Endothelial cell of umbilical vein (primary cell): ENCODE data around the gene OR10A3. TPM values are rescaled to one million over a fixed set of nuclear protein-coding genes. Genes with fewer than 3 reads are reported as not detected.

Experiments used
- BruUV-seq: library from RNA; stranded (reverse); fragments of 400-500 nt; replicated peaks from 2 replicates; lab custom pipeline; 2021; lab: Mats Ljungman, UMichigan
- CTCF ChIA-PET: fragments of 300-600, 350-600 bp; sonication (Branson Sonifier 250); formaldehyde crosslinking; loops from one replicate; lab custom pipeline; 2021; ENCODE audit warnings: antibody characterized with exemption, inconsistent platforms; lab: Charles Lee
- POLR2A ChIA-PET: fragments of 300-600, 350-600 bp; sonication (Branson Sonifier 250); formaldehyde crosslinking; loops from one replicate; lab custom pipeline; 2021; ENCODE audit warnings: antibody characterized with exemption, inconsistent platforms; lab: Charles Lee
- DNase-seq: peaks from one replicate; pipeline ENCODE4 v3.0.0-alpha.2; 2011; ENCODE audit warnings: low read depth, low spot score
- FAIRE-seq: peaks from 2 replicates; lab custom pipeline; 2011; peaks lifted over from hg19 to GRCh38; lab: Jason Lieb, UNC
- H2AFZ ChIP-seq: 2 replicates; pipeline ENCODE4 v1.6.0; 2012; ENCODE audit warnings: low read depth, low read length, control low read depth, inconsistent platforms
- H3K27ac ChIP-seq: 2 replicates; pipeline ENCODE4 v1.5.1; 2011; ENCODE audit warnings: low read depth, mild to moderate bottlenecking, control low read depth, low read length, moderate library complexity; ENCODE audit not compliant: insufficient read depth
- H3K27me3 ChIP-seq, 2 experiments: 2 replicates each; pipeline versions ENCODE4 v1.6.0 to v1.6.1; 2011; ENCODE audit warnings: low read length in 2 of 2, mixed read lengths in 1 of 2; ENCODE audit not compliant: control insufficient read depth in 2 of 2, insufficient read depth in 2 of 2
- H3K36me3 ChIP-seq, 2 experiments: 2 replicates in 1 of 2; 3 replicates in 1 of 2; pipeline ENCODE4 v1.5.1; 2011; ENCODE audit warnings: low read length in 2 of 2, mild to moderate bottlenecking in 1 of 2, moderate library complexity in 1 of 2; ENCODE audit not compliant: control insufficient read depth in 2 of 2, insufficient read depth in 2 of 2; ENCODE audit errors: extremely low read depth in 1 of 2
- H3K4me1 ChIP-seq: 3 replicates; pipeline ENCODE4 v1.5.1; 2011; ENCODE audit warnings: mild to moderate bottlenecking, low read length; ENCODE audit not compliant: control insufficient read depth, insufficient read depth; ENCODE audit errors: extremely low read depth
- H3K4me2 ChIP-seq: 2 replicates; pipeline ENCODE4 v1.6.1; 2011; ENCODE audit warnings: low read length, control low read depth, mixed read lengths; ENCODE audit not compliant: insufficient read depth
- H3K4me3 ChIP-seq, 3 experiments: fragments of 200-600 bp in 1 of 3; sonication (generic), shearing (Covaris generic) in 1 of 3; replicated peaks in 1 of 3; 2 replicates each; pipeline ENCODE4 v1.5.1; 2011 to 2016; ENCODE audit warnings: control low read depth in 3 of 3, low read length in 3 of 3, mild to moderate bottlenecking in 2 of 3, inconsistent platforms in 1 of 3, low read depth in 1 of 3, moderate library complexity in 1 of 3; ENCODE audit not compliant: insufficient read depth in 1 of 3
- H3K79me2 ChIP-seq: 2 replicates; pipeline ENCODE4 v1.6.0; 2012; ENCODE audit warnings: low read length, inconsistent platforms; ENCODE audit not compliant: control insufficient read depth, insufficient read depth
- H3K9ac ChIP-seq: replicated peaks from 2 replicates; pipeline ENCODE3; 2011; ENCODE audit warnings: low read length, control low read depth; ENCODE audit not compliant: insufficient read depth; ENCODE audit errors: extremely low read depth
- H3K9me1 ChIP-seq: replicated peaks from 3 replicates; pipeline ENCODE4 v1.6.0; 2011; ENCODE audit warnings: mild to moderate bottlenecking, low read length; ENCODE audit not compliant: control insufficient read depth, insufficient read depth; ENCODE audit errors: extremely low read depth
- H3K9me3 ChIP-seq: replicated peaks from 2 replicates; pipeline ENCODE4 v1.5.1; 2012; ENCODE audit warnings: low read length, inconsistent platforms; ENCODE audit not compliant: control insufficient read depth, insufficient read depth
- H4K20me1 ChIP-seq: replicated peaks from 2 replicates; pipeline ENCODE3; 2011; ENCODE audit warnings: mild to moderate bottlenecking, low read length; ENCODE audit not compliant: control insufficient read depth, insufficient read depth; ENCODE audit errors: extremely low read depth
- EZH2 ChIP-seq: IDR thresholded peaks from 2 replicates; pipeline ENCODE4 v1.6.1; 2012; ENCODE audit warnings: borderline replicate concordance, low read depth, mild to moderate bottlenecking, moderate library complexity, low read length, inconsistent platforms; ENCODE audit not compliant: severe bottlenecking
- FOS ChIP-seq: IDR thresholded peaks from 2 replicates; pipeline ENCODE4 v1.6.1; 2011; ENCODE audit warnings: mild to moderate bottlenecking, low read length, moderate library complexity, borderline replicate concordance; ENCODE audit not compliant: insufficient read depth
- GATA2 ChIP-seq: IDR thresholded peaks from 2 replicates; pipeline ENCODE4 v1.7.0; 2011; ENCODE audit warnings: low read depth, mild to moderate bottlenecking, moderate library complexity, mixed read lengths, low read length; ENCODE audit not compliant: insufficient read length, insufficient read depth
- JUN ChIP-seq: IDR thresholded peaks from 2 replicates; pipeline ENCODE4 v1.6.1; 2011; ENCODE audit warnings: borderline replicate concordance, low read depth; ENCODE audit not compliant: insufficient read length, insufficient read depth
- POLR2A ChIP-seq: IDR thresholded peaks from 2 replicates; pipeline ENCODE4 v1.6.1; 2012; ENCODE audit warnings: low read depth, mild to moderate bottlenecking, control low read depth, low read length
- POLR2AphosphoS5 ChIP-seq: IDR thresholded peaks from 2 replicates; pipeline ENCODE4 v1.6.1; 2012; ENCODE audit warnings: low read depth, mild to moderate bottlenecking, control low read depth, low read length, moderate library complexity; ENCODE audit not compliant: insufficient read depth
- dilution Hi-C: fragments of 300-500 bp; cut with MboI; formaldehyde crosslinking; loops from one replicate; pipeline ENCODE4 v1.15.0; 2019; ENCODE audit warnings: low sequenced_read_pairs; ENCODE audit not compliant: extremely low pct_ligation_motif_present
- intact Hi-C: fragments of 100-400 bp; cut with micrococcal nuclease; formaldehyde crosslinking; loops from one replicate; pipeline ENCODE4 v1.10.0; 2022
- polyA plus RNA-seq, 4 experiments: library from polyadenylated mRNA; depleted of rRNA in 3 of 4; stranded (reverse) in 3 of 4; unstranded in 1 of 4; fragments of >200 nt; gene quantifications; 2 replicates each; pipeline versions ENCODE4 v1.2.1 to v1.2.3, GENCODE V29; 2011 to 2012; ENCODE audit warnings: missing spikeins in 1 of 4
- total RNA-seq: library from RNA; stranded (reverse); gene quantifications from 2 replicates; pipeline ENCODE4 v1.2.3, GENCODE V29; 2021
- TF ChIP-seq, protein P1 (sequence below), 2 donors: IDR thresholded peaks; 1 replicate in 1 of 2; 2 replicates in 1 of 2; pipeline ENCODE4 v1.5.1; 2011; ENCODE audit warnings: low read length in 2 of 2, mild to moderate bottlenecking in 2 of 2, moderate library complexity in 2 of 2, control low read depth in 1 of 2, inconsistent platforms in 1 of 2, low read depth in 1 of 2; ENCODE audit not compliant: insufficient read depth in 1 of 2; ENCODE audit errors: extremely low read depth in 1 of 2
- TF ChIP-seq, protein P2 (sequence below): IDR thresholded peaks from 2 replicates; pipeline ENCODE4 v1.6.1; 2011; ENCODE audit not compliant: insufficient read depth, insufficient read length

OR10A3 gene
- total and polyA plus RNA-seq, 2 donors (not counting 3 experiments of a cell fraction or from before 2014, with no cell fraction given): not detected

DNA sequence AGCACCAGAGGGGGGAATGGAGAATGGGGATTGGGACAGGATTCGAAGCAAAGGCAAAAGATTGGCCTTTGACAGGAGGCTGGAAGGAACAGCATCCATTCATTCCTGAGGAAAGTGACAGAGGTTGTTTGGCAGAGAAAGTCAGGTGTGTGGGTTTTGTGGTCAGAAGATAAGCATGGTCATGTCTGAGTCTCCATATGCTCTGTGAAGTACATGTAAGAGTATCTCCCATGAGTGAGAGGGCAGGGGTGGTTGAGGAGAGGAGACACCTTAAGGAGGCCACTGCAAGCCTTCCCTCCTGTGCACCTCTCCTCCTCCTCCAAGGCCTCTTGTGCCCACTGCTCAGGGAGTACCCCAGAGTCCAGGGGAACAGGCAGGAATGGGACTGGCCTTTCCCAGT is 25.6 kb upstream of the OR10A3 start:
- dilution Hi-C loops: no loop called here

DNA sequence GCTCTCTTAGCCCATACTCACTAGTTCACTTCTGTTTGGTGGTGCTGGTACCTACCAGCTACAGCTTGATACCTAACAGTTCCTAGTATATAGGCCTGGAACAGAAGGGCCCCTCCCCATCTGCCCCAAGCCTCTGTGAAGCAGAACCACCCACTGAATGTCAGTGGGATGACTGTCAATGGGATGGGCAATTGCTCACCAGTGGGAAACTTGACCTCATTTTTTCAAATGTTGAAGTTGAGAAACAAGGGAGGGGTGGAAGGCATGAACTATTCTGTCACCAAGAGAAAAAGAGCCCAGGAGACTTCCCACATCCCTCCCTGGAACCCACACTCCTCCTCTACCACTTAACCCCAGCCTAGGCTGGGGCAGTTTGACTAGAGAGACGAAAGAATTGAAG is 23.9 kb upstream of the OR10A3 start, which contains the start of gene NLRP10:
NLRP10 (minus strand) TSS at position 62 of the 400 bp plus-strand sequence. CDS start 1,952 bp downstream, outside the sequence.
- H3K27me3 ChIP-seq: peaks cover 0 to 2% of the 10 kb centered on the region in 2 experiments
- no peak within 1 kb of the TSS for H3K4me2 ChIP-seq
- no peak within 1 kb of the TSS for H3K27ac ChIP-seq
- intact Hi-C loops: loop anchor here (5.0 kb wide), 1 partner anchor 613 kb away; no protein-coding TSS in a partner anchor
- FAIRE-seq (no peak), DNase-seq (no peak)
- no peaks in the 10 kb centered on the region for H3K9me1 ChIP-seq
- CTCF ChIA-PET: interaction anchor here (2.0 kb wide), 1 partner anchor 22 kb away, joined by 5 read pairs; the partner anchor contains the start of gene EIF3F
- no TSS peak for BruUV-seq
- H3K4me3 ChIP-seq: no peak within 1 kb of the TSS
- dilution Hi-C loops: no loop called here
- H2AFZ ChIP-seq: no peak within 1 kb of the TSS
- H3K4me1 ChIP-seq: no peaks in the 10 kb centered on the region
- H3K9ac ChIP-seq: no peak within 1 kb of the TSS
- no peaks in the 10 kb centered on the region for H4K20me1 ChIP-seq
- POLR2A ChIA-PET: no interaction called here
- no peaks in the 10 kb centered on the region for H3K9me3 ChIP-seq
- H3K79me2 ChIP-seq: no peaks in the 10 kb centered on the region
- no peaks in the 10 kb centered on the region for H3K36me3 ChIP-seq
- no peak for TF ChIP-seq EZH2
- TF ChIP-seq POLR2A: no peak
- TF ChIP-seq POLR2AphosphoS5: no peak
- TF ChIP-seq FOS: no peak
- TF ChIP-seq, protein P1, sequence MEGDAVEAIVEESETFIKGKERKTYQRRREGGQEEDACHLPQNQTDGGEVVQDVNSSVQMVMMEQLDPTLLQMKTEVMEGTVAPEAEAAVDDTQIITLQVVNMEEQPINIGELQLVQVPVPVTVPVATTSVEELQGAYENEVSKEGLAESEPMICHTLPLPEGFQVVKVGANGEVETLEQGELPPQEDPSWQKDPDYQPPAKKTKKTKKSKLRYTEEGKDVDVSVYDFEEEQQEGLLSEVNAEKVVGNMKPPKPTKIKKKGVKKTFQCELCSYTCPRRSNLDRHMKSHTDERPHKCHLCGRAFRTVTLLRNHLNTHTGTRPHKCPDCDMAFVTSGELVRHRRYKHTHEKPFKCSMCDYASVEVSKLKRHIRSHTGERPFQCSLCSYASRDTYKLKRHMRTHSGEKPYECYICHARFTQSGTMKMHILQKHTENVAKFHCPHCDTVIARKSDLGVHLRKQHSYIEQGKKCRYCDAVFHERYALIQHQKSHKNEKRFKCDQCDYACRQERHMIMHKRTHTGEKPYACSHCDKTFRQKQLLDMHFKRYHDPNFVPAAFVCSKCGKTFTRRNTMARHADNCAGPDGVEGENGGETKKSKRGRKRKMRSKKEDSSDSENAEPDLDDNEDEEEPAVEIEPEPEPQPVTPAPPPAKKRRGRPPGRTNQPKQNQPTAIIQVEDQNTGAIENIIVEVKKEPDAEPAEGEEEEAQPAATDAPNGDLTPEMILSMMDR (IDR thresholded peaks at IDR 0.05; ENCODE audit: extremely low read depth in 1 of 2, insufficient read depth in 1 of 2, low read depth in 1 of 2, low read length in 2 of 2): no peak
- TF ChIP-seq, protein P2, sequence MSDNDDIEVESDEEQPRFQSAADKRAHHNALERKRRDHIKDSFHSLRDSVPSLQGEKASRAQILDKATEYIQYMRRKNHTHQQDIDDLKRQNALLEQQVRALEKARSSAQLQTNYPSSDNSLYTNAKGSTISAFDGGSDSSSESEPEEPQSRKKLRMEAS: no peak
- TF ChIP-seq GATA2: no peak
- no peak for TF ChIP-seq JUN

More for the DNA sequence above, 25.6 kb upstream of the OR10A3 start:
- Histone ChIP-seq H3K27me3 (no peaks in the 10 kb centered on the region), H3K36me3 (no peaks in the 10 kb centered on the region), H3K4me2 (no peak overlapping the region), H4K20me1 (no peaks in the 10 kb centered on the region), H3K4me1 (no peaks in the 10 kb centered on the region), H3K9me1 (no peaks in the 10 kb centered on the region), H2AFZ (no peak overlapping the region), H3K27ac (no peak overlapping the region), H3K4me3 (no peak overlapping the region), H3K9me3 (no peaks in the 10 kb centered on the region), H3K9ac (no peak overlapping the region), H3K79me2 (no peaks in the 10 kb centered on the region)
- FAIRE-seq: no peak
- TF ChIP-seq POLR2AphosphoS5: no peak
- BruUV-seq: no TSS peak
- intact Hi-C loops: loop anchor here (5.0 kb wide), 1 partner anchor 615 kb away; no protein-coding TSS in a partner anchor
- CTCF ChIA-PET: no interaction called here
- POLR2A ChIA-PET: no interaction called here
- no peak for DNase-seq
